ENCODE measurements around the gene DYRK4.
"Not testable (repeated sequence)": the region's sequence is repeated elsewhere in the genome, so short reads cannot be mapped to it uniquely, and the experiment has no call there.

DYRK4 gene, protein sequence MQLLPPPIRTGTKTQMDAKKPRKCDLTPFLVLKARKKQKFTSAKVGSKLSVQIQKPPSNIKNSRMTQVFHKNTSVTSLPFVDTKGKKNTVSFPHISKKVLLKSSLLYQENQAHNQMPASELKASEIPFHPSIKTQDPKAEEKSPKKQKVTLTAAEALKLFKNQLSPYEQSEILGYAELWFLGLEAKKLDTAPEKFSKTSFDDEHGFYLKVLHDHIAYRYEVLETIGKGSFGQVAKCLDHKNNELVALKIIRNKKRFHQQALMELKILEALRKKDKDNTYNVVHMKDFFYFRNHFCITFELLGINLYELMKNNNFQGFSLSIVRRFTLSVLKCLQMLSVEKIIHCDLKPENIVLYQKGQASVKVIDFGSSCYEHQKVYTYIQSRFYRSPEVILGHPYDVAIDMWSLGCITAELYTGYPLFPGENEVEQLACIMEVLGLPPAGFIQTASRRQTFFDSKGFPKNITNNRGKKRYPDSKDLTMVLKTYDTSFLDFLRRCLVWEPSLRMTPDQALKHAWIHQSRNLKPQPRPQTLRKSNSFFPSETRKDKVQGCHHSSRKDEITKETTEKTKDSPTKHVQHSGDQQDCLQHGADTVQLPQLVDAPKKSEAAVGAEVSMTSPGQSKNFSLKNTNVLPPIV

DNA sequence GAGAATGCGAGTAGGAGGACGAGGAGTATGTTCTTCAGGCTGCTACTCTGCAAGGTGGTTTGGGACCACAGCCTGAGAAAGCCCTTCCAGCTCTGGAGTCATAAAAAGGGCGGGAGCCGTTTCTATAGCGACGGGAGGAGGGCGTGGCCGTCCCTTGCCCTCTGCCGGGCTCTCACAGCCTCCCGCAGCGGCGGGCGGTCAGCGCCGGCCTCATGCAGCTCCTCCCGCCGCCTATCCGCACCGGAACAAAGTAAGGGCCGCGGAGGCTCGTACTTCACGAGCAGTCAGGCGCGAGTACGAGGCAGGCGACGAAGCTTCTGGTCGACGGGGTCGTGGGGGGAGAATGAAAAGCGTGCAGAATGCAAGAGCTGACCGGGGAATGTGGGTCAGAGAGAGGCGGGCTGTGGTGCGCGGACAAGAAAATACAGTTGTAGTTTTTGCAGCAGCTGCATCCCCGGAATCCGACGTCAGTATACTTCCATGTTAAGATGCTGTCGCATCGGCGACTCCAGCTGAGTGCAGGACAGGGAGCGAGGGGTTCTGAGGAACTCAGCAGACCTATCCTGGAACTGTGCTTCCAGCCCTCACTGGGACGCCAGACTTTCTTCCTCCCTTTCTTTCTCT is at the start of gene DYRK4:
DYRK4 (plus strand) TSS at position 175 of the 624 bp plus-strand sequence; CDS start at position 213, 38 bp downstream.
- DNase-seq = peak; percentile 38

DNA sequence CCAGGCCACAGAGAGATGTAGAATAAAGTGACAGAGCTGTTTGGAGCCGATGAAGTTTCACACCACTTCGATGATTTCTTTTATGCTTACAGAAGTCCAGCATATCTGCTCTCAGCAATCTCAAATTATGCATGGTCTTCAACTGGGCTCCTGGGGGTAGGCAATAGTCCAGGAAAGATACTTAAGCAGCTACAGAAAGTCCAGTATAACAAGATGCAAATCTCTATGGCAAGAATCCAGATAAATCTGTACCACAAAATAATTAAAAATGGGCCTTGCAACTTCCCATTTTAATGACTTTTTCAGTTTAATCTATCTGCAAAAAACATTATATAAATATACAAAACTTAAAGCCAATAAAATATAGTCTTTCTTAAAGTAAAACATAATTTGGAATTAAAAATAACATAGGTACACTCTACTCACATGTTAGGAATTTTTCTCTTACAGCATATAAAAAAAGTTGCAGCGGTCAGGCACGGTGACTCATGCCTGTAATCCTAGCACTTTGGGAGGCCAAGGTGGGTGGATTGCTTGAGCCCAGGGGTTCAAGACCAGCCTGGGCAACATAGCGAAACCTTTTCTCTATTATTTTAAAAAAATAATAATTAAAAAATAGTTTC is 43.8 kb upstream of the DYRK4 start:
- DNase-seq = no peak

DNA sequence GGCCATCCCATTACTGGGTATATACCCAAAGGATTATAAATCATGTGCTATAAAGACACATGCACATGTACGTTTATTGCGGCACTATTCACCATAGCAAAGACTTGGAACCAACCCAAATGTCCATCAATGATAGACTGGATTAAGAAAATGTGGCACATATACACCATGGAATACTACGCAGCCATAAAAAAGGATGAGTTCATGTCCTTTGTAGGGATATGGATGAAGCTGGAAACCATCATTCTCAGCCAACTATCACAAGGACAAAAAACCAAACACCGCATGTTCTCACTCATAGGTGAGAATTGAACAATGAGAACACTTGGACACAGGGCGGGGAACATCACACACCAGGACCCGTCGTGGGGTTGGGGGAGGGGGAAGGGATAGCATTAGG is 38.6 kb upstream of the DYRK4 start:
- DNase-seq = not testable (repeated sequence)

DNA sequence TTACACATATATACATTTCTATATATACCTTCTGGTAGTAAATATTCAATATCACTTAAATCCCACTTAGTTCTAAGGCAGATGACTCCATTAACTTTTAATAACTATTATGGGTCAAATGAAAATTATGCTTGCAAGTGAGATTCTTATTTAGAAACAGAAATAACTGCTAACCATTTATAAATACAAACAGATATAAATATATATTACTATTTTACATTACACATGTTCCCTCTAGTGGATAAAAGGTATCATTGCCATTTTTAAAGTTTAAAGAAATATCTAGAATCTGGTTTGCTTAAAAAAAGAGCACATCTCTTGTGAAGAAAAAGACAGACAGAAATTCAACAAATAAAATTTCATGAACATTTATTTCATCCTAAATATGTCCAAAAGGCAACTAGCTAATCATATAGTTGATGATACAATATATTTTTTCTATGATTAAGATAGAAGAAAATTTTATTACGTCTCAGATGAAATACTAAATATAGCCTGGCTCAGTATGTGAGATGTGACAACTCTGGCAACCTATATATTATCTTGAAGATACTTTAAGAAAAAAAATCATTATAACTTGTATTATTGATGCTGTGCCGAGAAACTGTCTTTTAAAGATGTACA is 35.0 kb upstream of the DYRK4 start:
- DNase-seq = no peak

DNA sequence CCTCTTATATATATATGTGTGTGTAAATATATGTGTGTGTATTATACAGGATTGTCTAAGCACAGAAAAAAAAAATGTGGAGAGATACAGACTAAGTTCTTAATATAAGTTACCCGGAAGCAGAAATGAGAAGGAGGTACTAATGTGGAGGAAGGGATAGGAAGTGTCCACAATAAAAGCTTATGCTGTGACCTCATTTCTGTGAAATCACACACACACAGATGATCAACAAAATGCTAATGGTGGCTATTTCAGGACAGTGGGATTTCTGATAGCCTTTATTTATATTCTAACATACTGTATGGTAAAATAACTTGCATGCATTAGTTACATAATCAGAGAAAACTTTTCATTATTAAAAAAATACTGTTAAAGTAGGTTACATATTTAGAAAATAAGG is 31.8 kb upstream of the DYRK4 start:
- DNase-seq = no peak

DNA sequence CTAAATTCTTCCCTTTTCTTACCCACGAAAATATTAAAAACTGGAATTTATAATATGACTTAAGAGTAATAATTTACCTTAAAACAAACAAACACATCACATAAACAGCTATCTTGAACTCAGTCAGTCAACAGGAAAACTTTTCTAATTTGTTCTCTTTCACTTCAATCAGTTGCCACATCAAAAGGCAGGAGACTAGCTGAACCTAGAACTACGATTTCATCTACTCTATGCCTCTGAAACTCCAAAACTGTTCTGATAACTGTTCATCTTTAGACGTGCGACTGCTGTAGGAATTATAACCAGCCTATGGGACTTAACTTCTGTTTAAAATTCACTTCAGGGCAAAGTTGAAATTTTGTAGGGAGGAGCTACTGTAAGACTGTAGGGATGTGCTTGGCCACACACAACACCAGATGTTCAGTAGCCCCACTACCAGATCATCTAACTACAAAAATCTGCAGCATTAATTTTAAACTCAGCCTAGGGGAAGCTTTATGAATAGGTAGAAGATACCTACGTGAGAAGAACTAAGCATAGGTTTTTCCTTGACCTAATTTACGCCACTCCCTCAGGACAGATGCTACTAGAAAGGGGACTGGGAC is 30.9 kb upstream of the DYRK4 start:
- DNase-seq = no peak

DNA sequence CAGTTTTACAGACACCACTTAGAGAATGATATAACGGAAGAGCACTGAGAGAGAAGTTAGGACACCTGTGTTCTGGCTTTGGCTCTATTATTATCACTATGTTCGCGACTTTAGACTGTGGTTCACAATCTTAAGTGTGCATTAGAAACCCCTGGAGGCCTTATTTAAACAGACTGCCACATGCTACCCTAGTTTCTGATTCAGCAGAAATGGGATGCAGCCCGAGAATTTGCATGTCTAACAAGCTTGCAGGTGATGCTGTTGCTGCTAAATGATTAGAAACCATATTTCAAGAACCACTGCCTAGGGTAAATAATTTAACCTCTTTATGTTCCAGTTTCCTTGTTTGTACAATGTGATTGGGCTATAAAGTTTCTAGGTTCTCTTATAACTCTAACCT is 26.9 kb upstream of the DYRK4 start:
- DNase-seq = no peak

DNA sequence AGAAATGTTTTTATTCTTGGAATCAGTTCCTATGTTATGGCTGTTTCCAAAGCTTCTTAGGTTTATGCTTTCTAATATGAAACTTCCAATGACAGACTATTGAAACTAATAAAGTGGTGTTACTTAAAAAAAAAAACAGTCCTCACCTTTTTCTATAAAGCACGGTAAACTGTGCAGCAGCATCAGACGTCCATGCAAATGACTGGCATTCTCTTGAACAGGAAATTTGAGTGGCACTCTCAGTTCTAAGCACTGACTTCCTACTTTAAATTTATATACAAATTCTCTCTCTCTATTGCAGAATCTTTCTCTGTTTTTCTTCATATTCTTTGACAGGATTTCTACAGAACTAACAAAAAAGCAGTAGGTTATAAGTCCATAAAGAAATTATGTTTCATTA is 26.1 kb upstream of the DYRK4 start:
- DNase-seq = no peak

DNA sequence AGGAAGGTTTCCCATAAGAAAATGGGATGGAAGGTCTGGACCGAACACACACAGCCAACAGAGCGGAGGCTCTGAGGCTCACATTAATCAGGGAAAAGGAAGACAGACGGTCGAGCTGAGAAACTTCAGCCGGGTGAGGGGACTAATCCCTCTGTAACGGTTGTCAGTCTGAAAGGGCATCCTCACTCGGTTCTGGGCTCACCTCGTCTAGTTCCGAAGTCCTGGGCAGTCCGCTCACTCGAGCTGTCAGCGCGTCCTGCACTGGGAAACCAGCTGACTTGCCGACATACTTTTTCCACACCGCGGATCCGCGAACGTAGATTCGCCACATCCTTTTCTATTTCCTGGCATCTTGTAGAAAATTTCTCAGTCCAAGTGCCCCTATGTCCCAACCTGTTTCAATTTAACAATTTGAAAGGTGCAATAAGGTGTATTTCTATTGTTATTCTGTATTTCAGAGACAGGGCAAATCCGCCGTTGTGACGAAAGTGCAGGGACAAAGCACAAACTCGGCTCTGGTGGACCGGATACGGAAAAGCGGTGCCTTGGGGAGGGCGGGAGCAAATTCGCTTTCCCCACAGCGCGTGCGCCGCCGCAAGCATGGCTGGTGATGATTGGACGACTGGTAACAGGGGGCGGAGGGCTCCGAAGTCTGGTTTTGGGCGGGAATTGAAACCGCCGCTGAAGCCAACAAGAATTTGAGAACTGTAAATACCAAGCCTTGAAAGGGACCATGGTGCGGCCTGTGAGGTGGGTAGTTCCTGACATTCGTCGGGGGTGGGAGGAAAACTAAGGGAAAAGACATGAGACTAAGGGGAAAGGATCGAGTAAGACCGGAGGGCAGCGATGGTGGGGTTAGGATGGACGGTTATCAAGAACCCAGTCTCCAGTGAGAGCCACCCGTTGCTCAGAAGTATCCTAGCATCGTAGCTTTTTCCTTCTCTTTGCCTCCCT is 23.5 kb upstream of the DYRK4 start, which contains the start of gene RAD51AP1:
RAD51AP1 (plus strand) TSS at position 684 of the 954 bp plus-strand sequence; CDS start at position 734, 50 bp downstream.
- peak; percentile 95 for DNase-seq

DNA sequence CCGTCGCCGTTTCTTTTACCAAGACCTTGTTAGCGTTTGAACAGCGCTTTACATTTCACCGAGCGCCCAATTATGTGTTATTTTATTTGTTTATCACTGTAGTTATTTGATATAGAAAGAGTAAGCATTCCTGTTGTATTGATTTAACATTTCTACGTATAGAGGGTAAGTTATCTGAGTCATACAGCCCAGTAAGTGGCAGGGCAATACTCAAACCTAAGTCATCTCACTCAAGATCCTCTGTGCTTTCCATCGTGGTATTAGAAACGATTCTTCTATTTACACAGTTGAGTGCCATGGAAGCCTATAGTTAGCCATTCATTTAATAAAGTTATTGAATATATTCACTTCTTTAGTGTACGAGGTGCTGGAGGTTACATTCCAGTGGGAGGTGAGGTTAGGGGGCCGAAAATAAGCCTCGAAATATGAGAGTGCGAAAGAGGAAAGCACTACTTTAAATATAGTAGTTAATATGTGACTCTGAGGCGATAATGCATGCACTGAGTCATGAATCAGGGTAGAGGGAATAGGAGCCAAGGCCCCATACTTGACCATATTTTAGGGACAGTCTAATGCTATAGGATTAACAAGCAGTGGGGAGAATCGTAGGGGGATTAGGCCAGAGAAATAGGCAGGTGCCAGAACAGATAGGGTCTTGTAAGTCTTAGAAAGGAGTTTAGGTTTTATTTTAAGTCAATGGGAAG is 22.7 kb upstream of the DYRK4 start:
- DNase-seq = no peak

DNA sequence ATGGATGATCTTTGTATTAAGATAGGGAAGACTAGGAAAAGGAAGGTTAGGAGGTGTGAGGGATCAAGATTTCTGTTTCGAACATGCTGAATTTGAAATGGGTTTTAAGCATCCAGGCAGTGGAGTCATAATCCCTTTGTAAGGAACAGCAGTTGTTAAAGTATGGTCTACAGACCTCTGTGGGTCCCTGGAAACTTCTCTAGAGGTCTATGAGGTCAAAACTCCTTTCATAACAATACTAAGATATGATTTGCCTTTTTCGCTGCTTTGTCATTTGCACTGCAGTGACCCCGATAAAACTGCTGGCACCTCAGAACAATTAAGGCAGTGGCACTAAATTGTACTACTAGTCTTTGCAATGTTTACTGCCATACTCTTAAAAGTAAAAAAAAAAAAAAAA is 21.8 kb upstream of the DYRK4 start:
- DNase-seq = no peak

DNA sequence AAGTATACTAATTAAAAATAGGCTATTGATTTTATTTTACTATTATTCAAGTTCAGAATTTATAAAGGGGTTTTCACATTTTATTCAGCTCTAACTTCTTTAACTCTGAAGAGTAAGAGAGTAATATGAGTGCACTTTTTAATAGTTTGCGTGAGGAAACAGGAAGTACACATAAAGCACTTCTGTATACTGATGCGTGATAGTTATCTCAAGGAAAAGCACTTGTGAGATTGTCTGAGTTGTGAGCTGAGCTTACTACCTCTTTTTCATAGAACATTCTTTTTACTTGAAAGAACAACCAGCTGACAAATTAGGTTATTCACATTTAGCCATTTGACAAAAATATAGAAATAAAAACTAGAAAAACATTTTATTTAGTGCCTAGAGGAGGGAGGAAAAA is 21.4 kb upstream of the DYRK4 start:
- DNase-seq = no peak

DNA sequence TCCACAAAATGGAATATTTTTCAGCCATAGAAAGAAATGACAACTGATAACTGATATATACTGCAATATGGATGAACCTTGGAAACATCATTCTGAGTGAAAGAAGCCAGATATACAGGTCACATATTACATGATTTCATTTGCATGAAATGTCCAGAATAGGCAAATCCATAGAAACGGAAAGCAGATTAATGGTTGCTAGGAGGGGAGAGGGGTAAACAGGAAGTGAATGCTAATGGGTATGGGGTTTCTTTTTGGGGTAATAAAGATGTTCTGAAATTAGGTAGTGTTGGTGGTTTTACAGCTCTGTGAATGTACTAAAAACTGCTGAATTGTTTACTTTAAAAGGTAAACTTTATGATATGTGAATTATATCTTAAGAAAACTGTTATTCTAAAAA is 16.8 kb upstream of the DYRK4 start:
- no peak for DNase-seq

DNA sequence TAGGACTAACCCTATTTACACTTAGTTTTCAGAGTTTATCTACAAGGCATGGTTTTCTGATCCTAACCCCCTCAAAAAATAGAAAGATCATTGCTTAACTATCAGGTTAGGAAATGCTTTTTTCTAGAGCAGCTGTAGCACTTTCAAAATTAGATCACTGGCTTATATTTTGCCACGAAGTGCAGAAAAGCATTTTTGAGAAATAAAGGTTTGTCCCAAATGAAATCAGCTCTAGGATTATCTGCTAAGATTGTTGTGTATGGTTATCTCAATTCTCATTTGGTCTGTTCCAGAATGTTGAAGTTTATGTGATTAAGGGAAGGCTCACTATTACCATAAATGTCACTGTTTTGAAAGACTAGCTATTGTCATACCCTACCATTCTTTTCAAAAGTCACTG is 9.8 kb upstream of the DYRK4 start:
- no peak for DNase-seq

DNA sequence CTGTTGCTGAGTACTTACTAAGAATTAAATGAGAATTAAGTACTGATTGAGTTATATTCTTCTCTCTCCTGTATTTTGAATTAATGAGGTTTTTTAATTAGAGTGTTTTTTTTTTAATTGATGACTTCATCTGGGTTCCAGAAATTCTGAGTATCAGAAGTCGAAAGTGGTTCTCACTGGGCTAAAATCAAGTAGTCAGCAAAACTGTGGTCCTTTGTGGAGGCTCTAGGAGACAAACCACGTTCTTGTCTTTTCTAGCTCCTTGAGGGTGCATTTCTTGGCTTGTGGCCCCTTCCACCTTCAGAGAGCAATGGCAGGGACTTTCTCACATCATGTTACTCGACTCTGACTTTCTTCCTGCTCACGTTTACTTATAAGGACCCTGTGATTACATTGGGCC is 8.1 kb upstream of the DYRK4 start:
- no peak for DNase-seq

DNA sequence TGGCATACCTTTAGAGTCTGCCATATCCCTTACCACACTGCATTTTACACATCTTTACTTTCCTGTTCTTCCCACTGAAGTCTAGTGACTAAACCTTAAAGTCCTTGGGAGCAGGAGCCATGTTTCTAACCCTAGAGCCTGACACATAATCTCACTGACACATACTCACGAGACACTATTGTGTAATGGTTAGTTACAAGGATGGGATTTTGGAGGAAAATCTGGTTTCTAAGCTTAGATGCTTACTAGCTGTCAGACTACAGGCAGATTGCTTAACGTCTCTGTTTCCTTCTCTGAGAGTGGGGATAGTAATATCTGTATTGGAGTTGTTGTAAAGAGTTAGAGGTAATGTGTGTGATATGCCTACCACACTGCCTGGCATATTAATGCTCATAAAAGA is 6.2 kb upstream of the DYRK4 start:
- no peak for DNase-seq

DNA sequence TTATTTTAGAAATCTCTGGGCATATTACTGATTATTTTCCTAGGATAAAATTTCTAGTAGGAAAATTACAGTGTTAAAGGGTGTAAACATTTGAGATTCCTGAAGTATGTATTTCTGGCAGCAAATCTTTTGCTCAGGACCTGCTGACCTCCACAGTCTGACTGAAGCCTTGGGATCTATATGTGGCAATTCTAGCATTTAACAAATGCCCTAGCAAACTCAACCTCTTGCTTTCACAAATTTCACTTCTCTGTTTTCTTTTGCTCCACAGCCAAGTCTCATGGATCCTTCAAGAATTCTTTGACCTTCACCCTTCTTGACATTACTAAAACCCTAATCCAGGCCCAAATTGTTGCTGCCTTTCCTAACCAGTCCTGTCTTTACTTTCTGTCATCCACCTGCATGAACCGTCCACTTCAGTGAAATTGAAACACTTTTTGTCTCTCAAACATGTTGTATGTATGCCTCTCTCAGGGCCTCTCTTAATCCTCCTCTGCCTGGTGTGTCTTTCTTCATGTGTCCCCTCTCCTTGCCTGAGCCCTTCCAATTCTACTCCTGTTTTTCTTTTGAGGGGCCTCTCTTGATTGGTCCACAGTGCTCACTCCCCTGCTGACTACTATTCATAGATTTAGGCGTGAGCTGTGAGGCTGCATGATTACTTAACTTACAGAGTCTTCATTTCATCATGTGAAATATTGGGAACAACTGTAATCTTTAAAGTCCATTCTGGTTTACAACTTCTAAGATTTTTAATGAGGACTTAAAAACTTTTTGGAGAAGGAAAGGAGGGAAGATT is 5.1 kb upstream of the DYRK4 start:
- DNase-seq = no peak

DNA sequence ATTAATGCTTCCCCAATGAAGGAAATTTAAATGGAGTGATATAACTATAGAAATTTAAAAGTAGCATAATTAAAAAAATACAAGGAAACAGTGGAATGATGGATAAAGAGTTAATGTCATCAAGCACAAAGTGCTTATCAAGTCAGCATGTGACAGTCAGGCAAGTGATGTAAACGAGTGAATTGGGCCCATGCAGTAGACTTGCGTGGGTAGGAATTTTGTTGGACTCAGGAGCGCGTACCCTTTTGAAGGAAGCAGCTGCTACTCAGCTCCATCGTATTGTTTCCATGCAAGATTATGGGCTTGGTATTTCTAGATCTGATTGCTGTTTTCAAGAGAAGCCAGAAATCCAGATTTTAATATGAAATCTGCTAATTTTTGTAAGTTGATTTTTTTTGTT is 4.4 kb upstream of the DYRK4 start:
- DNase-seq = no peak

DNA sequence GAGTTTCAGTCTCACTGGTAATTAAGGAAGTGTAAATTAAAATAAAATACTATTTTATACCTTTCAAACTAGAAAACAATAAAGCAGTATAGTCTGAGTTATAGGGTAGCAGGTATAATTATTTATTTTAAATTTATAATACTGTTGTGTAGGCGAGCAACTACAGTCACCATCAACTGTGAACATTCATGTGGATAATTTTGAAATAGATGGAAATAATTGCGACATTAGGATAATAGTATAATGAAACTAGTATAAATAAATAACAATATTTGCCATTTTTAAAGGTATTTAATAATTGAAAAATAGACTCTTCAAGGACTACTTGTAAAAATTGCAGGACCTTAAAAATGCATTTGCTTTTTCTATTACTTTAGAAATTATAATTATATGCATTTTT is 3.8 kb upstream of the DYRK4 start:
- DNase-seq = no peak

DNA sequence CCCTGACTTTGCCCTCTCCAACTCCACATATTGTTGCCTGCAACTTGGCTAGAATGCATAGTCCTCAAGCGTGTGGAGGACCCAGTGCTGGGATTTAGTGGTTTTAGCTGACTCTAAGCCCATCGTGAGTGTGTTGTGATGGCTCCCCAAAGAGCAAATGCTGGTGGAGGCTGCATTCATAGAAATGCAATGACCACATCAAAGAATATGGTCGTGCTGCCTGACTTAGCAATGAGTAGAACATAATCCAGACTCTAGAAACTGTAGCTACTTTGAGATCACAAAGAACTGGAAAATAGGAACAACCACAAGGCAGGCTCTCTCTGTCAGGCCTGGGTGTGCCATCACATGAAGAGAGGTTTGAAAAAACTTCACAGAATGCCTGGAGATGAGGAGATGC is 1.3 kb downstream of the DYRK4 start:
- no peak for DNase-seq

All from CD4-positive, alpha-beta T cell treated with Interferon gamma for 1 hour (primary cell).